Ishikawa (cell line): ENCODE results near the gene ASTN2.

Source experiments
- CEBPB ChIP-seq: IDR thresholded peaks from 2 replicates; pipeline ENCODE4 v1.6.1; 2012
- CREB1 ChIP-seq: IDR thresholded peaks from 2 replicates; pipeline ENCODE4 v1.6.1; 2012; ENCODE audit warnings: low read depth
- EGR1 ChIP-seq: IDR thresholded peaks from 2 replicates; pipeline ENCODE4 v1.6.1; 2012
- EP300 ChIP-seq: IDR thresholded peaks from 2 replicates; pipeline ENCODE4 v1.6.1; 2012; ENCODE audit warnings: borderline replicate concordance
- FOXM1 ChIP-seq: IDR thresholded peaks from 2 replicates; pipeline ENCODE4 v1.6.1; 2012; ENCODE audit warnings: low read depth, borderline replicate concordance
- MAX ChIP-seq: IDR thresholded peaks from 2 replicates; pipeline ENCODE4 v1.6.1; 2012
- NFIC ChIP-seq: IDR thresholded peaks from 2 replicates; pipeline ENCODE4 v1.6.1; 2012
- RAD21 ChIP-seq: IDR thresholded peaks from 2 replicates; pipeline ENCODE4 v1.6.1; 2012; ENCODE audit warnings: low read depth
- REST ChIP-seq: IDR thresholded peaks from 2 replicates; pipeline ENCODE4 v1.6.1; 2012; ENCODE audit warnings: low read depth, mild to moderate bottlenecking
- TAF1 ChIP-seq: IDR thresholded peaks from 2 replicates; pipeline ENCODE4 v1.6.1; 2012; ENCODE audit warnings: low read depth, mild to moderate bottlenecking
- TCF12 ChIP-seq: IDR thresholded peaks from 2 replicates; pipeline ENCODE4 v1.6.1; 2012; ENCODE audit warnings: low read depth
- TEAD4 ChIP-seq: IDR thresholded peaks from 2 replicates; pipeline ENCODE4 v1.6.1; 2012
- USF1 ChIP-seq: IDR thresholded peaks from 2 replicates; pipeline ENCODE4 v1.6.1; 2012
- YY1 ChIP-seq: IDR thresholded peaks from 2 replicates; pipeline ENCODE4 v1.6.1; 2012; ENCODE audit warnings: low read depth
- ZBTB7A ChIP-seq: IDR thresholded peaks from 2 replicates; pipeline ENCODE4 v1.6.1; 2012; ENCODE audit warnings: low read depth

ASTN2 gene

GRCh38 chr9:116671605-116672004 lies 743.3 kb downstream of the ASTN2 start:
- no peak for TF ChIP-seq USF1
- no peak for TF ChIP-seq MAX
- no peak for TF ChIP-seq NFIC
- no peak for TF ChIP-seq EGR1
- TF ChIP-seq CEBPB: no peak
- TF ChIP-seq TAF1: no peak
- no peak for TF ChIP-seq TEAD4
- TF ChIP-seq ZBTB7A: no peak
- TF ChIP-seq EP300: no peak

- TF ChIP-seq ZBTB7A: no peak
- no peak for TF ChIP-seq EGR1
- no peak for TF ChIP-seq FOXM1
- TF ChIP-seq CEBPB: no peak
- TF ChIP-seq CREB1: no peak
- TF ChIP-seq TEAD4: no peak
- no peak for TF ChIP-seq YY1
- no peak for TF ChIP-seq TAF1
- TF ChIP-seq EP300: no peak
- no peak for TF ChIP-seq REST
- TF ChIP-seq NFIC: no peak
- no peak for TF ChIP-seq USF1
- no peak for TF ChIP-seq TCF12
- TF ChIP-seq MAX: no peak
Measured at GRCh38 chr9:116668970-116669695, 745.7 kb downstream of the ASTN2 start.

GRCh38 chr9:116663581-116663980 lies 751.3 kb downstream of the ASTN2 start:
- TF ChIP-seq TCF12 (no peak), CREB1 (no peak), TEAD4 (no peak), TAF1 (no peak), MAX (no peak), ZBTB7A (no peak), REST (no peak), USF1 (no peak), YY1 (no peak), RAD21 (no peak), NFIC (no peak)

GRCh38 chr9:116662646-116663310 lies 752.1 kb downstream of the ASTN2 start:
- TF ChIP-seq CEBPB (no peak), TCF12 (no peak), TAF1 (no peak), YY1 (no peak), ZBTB7A (no peak), EP300 (no peak), CREB1 (no peak), MAX (no peak), USF1 (no peak), EGR1 (no peak), TEAD4 (no peak), REST (no peak)
